ENCODE data around the gene SCTR.

SCTR gene

DNA sequence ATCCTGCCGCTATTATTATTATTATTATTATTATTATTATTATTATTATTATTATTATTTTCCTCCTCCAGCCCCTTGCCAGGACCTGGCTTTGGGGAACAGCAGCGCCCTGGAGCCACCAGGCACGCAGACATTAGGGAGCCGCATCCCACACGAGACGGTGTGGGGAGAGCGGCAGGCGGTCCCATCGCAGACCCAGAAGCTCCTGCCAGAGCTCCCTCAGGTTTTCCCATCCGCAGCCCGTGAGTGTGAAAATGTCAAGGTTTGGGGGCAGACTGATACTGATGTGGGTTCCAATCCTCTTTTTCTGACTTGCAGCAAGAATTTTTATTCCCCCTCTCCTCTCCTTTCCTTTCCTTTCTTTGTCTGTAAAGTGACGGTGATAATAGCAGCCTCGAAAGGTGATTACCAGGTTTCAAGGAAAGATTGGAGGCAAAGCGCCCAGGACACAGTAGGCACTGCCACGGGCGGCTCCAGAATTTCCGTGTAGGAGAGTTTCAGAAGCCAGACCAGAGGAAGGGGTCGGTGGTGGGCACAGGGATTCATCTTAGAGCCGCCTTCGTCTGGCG is 816 bp downstream of the SCTR start:
- no peak for DNase-seq (ENCODE audit: low spot score)

DNA sequence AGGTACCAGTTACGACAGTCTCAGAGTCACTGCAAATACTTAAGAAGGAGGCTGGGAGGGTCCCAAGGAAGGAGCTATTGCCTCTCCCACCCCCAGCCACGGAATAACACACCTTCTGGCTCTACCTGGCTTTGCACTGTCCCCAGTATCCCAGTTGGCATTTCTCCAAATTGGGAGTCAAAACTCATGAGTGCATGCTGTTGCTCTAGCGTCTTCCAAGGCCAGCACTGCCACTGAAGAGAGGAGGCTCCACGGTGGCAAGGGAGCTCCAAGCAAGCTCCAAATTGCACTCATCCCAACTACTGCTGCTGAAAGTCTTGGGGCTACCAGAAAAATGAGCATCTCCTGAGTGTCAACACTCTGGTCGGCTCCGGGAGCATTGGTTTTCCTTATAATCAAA is 1.6 kb downstream of the SCTR start:
- no peak for DNase-seq (ENCODE audit: low spot score)

DNA sequence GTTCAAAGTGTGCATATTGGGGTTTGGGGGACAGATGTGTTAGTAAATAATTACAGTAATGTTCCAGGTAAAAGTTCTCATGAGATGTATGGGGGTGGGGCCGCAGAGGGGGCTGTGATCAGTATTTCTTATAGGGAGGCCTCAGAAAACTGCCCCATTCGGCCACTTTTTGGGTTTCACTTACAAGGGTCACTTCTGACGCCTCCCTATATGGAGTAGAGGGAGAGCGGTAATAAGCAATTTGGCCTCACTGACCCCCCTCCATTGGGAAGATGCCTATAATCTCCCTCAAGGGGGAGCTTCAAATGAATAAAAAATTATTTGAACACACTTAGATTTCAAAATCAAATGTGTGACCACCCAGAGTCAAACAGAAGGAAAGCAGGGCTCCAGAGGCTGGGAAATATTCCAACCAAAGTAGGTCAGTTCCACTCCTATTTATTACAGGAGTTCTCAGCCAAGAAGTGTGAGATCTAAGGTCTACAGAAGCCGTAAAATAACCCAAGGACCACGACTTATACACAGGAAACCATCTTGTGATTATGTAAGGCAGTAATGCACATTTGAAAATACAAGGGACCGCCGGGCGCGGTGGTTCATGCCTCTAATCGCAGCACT is 2.7 kb downstream of the SCTR start:
- DNase-seq (ENCODE audit: low spot score): no peak

DNA sequence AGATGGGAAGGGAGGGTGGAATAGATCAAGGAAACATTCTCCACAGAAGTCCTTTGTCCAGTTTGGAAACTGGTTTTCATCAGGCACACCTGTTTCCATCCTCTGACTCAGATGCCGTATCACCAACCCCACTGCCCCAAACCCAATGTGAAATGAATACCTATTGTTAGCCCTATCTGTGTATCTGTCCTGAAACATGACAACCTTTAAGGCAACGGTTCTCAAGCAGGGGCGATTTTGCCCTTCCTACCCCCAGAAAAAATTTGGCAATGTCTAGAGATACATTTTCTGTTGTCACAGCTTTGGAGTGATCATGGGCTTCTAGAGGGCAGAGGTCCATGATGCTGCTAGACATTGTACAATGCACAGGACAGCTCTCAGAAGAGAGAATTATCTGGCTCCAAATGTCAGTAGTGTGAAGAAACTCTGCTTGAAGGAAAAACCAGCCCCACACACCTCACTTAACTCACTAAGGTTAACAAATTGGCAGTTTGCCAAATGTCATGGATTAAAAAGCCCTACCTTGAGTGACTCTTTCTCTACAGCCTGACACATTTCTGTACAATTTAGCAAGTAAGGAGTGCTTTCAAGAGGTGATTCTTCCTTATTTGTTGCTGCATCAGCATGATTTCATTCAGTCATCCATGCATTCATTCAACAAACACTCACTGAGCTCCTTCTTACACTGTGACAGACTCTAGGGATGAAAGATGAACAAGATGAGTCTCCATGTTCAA is 3.4 kb downstream of the SCTR start:
- DNase-seq (ENCODE audit: low spot score): no peak

DNA sequence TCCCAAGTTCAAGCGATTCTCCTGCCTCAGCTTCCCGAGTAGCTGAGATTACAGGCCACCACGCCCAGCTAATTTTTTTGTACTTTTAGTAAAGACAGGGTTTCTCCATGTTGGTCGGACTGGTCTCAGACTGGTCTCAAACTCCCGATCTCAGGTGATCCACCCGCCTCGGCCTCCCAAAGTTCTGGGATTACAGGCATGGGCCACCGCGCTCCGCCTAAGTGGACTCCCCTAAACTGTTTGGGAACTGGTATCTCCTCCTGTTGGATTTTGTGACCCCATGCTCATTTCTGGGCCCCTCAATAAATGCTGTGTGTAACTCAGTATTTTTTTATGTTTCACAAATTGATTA is 5.2 kb downstream of the SCTR start:
- DNase-seq (ENCODE audit: low spot score): no peak

DNA sequence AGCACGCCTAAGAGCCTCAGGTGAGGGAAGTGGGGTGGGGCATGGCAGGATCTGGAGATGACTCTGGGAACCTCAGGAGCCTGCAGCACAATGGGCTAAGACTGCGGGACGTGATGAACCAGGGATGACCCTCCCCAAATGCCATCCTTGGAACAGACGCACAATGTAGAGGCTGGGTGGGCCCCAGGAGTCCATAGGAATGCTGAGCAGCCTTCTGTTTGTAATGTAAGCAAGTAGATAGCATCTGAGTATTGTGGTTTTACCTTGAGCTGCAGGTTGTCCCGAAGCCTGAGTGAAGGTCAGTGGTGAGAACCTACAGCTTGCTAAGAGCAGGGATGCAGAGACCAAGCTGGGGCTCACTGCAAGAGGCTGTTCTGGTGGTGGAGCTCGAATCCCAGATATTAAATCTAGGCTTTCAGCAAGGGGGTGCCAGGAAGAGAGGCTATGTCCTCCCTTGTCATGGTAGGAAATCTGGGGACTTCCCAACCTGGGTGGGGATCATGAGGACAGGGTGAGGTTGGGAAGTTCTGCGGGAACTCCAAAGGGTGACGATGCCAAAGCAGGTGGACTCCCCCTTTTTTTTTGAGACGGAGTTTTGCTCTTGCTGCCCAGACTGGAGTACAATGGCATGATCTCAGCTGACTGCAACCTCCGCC is 5.8 kb downstream of the SCTR start:
- DNase-seq (ENCODE audit: low spot score): no peak

DNA sequence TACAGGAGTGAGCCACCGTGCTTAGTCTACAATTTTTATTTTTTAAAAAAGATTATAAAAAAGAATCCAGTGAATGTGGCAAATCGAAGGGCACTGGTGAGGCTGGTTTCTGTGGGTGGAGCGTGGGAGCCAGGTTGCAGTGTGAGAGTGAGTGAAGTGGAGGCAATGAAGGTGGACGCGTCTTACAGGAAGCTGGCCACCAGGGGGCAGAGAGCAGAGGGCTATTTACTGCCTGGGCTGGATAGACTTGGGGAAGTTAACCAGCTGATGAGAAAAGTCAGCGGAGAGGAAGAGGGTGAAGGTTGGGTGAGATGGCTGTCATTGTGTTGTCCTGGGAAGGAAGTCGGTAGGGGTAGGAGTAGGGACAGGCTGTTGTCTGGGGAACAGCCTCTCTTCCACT is 6.8 kb downstream of the SCTR start:
- peak; percentile 68 for DNase-seq (ENCODE audit: low spot score)

DNA sequence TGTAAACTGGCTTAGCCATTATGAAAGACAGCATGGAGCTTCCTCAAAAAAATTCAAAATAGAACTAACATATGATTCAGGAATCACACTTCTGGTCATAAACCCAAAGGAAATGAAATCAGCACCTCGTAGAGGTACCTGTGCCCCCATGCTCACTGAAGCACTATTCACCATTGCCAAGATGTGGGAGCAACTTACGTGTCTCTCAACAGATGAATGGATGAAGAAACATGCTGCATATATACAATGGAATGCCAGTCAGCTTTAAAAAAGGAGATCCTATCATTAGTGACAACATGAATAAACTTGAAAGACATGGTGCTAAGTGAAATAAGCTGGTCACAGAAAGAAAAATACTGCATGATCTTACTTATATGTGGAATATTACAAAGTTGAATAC is 8.2 kb downstream of the SCTR start:
- DNase-seq (ENCODE audit: low spot score): no peak

DNA sequence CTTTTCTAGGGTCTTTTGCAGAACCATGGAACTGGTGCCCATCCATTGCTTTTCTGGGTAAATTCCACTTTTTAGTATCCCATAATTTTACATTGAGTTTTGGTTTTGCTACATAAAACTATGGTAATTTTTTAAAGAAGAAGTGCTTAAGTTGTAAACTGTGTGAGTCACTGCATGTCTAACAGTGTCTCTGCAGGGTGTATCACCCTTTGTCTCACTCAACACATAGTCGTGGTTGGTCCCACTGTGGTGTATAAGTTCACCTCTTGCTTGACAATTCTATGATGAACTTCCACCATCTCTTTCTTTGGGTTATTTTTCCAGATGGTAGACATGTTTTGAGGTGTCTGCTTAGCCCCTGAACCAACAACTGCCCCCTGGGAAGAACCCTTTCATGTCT is 10.5 kb downstream of the SCTR start:
- DNase-seq (ENCODE audit: low spot score): no peak

DNA sequence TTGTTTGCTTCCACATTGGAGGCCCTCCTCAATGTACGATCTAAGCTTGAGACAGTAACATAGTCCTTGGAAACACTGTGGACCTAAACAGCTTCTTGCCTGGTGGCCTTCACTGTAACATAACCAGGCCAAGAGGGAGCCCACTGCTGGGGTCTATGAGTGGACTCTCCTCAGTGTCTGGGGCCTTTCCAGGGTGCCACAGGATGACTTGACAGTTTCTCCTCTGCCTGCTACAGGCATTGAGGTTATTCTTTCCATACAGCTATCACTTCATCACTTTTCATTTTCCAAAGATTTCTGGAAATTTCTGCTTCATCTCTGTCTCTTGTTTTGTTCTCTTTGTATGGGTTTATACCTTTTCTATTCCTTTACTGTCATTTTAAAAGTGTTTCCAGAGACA is 11.3 kb downstream of the SCTR start:
- no peak for DNase-seq (ENCODE audit: low spot score)

DNA sequence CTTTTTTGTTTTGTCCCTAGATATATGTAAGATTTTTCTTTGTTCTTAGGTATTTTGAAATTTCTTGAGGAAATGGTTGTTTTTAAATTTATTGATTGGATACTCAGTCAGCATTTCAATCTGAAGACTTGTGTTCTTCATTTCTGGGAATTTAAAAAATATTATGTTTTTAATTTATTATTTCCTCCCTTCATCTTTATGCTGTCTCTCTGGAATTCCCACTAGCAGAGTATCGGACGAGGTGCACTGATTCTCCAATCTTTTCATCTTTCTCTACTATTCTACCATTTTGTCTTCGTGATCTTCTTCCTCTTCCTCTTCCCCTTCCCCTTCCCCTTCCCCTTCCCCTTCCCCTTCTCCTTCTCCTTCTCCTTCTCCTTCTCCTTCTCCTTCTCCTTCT is 12.3 kb downstream of the SCTR start:
- no peak for DNase-seq (ENCODE audit: low spot score)

DNA sequence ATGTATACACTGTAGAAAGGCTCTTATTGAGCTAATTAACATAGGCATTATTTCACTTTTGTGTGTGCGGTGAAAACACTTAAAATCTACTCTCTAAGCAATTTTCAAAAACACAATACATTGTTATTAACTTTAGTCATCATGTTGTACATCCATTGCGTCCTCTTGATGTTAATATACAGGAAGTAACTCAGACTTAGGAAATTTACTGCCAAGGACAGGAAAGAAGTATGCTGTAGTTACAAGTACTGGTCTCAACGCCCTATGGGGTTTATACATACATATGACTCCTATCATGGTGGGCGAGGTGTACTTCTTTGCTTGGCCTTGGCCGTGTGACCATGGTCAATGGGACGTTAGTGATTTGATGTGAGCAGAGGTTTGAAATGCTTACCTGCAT is 15.5 kb downstream of the SCTR start:
- no peak for DNase-seq (ENCODE audit: low spot score)

DNA sequence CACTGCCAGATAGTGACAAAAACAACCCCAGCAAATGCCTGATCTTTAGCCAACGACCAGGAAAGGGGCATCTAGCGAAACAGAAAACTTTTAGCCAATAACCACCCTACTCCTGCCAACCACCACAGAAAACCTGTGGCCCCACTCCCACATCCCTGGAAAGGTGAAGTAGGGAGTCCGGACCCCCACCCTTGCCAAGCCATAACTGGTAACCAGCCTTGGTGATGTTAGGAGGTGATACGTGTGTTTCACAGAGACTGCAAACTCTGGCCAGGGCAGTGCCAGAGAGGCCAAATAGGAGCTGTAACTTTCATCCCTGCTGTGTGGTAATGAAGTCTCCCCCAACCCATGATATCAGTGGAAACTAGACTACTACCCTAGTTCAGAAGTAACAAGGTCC is 27.6 kb downstream of the SCTR start:
- no peak for DNase-seq (ENCODE audit: low spot score)

DNA sequence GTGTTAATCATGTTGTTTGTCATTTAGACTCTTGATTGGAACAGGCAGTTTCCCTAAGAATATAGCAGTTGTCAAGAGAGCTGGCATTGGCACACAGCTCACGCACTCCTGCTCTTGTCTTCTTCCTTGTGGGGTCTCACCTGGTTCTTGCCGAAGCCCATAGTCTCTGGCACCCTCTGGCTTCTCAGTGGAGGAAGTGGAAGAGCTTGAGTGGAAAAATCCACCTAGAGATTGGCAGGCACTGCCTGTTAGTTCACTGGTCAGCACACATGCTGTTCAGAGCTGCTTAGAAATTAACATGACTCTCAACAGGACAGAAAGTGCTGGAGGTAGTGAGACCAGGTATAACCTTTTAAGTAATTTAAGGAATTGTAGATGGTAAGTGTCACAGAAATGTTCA is 28.3 kb downstream of the SCTR start:
- DNase-seq (ENCODE audit: low spot score): no peak

DNA sequence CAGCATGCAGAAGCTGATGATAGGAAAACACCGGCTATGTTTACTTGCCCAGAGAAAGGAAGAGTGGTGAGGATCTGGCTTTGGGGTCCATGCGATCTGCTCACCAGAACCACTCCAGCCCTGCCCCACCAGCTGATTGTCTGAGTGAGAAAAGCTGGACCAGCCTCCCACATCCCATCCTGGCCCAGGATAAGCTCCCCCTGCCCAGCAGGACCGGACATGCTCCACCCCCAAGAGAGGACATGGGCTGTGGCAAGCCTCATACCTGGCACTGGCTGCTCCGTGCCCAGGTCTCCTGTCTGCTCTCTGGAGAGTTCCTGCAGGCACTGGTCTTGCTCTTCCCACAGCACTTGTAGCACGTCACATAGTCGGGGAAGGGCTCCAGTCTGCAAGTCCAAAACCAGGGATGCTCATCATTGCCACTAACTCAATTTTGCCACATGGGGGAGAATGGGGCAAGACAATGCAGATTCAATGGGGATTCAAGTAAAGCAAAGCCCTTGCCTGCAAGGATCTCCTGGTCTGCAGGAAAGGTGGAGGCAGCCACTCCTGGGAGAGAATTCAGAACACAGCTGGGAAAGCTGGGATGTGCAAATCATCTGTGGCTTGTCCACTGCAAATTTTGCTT is 30.0 kb downstream of the SCTR start:
- no peak for DNase-seq (ENCODE audit: low spot score)

DNA sequence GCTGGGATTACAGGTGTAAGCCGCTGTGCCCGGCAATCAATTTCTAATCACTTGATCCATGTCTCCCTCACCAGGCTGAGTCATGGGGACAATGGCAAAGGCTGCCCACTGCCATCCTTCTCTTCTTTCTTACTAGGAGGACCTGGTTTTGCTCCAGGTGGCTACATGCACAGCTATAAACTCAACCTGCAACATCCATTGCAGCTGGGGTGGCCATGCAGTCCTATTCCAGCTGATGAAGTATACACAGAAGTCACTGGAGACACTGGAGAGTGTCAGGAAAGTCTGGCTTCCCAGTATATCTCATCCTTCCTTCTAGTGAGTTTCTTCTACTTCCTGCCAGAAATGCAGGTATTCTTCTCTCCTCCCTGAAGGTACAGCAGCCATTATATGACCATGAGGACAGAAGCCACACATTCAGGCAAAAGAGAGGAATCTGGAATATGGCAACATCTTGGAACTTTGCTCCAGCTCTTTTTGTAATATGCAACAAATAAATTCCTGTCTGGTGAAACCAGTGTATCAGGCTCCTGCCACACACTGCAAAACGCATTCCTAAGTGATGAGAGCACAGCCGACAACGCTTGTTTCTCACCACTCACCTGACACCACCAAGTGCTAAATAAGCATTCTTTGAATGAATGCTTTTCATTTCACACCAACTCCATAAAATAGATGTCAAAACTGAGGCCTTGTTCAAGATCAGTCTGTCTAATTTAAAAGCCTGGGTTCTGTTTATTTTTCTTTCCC is 32.3 kb downstream of the SCTR start:
- peak; percentile 49 for DNase-seq (ENCODE audit: low spot score)

DNA sequence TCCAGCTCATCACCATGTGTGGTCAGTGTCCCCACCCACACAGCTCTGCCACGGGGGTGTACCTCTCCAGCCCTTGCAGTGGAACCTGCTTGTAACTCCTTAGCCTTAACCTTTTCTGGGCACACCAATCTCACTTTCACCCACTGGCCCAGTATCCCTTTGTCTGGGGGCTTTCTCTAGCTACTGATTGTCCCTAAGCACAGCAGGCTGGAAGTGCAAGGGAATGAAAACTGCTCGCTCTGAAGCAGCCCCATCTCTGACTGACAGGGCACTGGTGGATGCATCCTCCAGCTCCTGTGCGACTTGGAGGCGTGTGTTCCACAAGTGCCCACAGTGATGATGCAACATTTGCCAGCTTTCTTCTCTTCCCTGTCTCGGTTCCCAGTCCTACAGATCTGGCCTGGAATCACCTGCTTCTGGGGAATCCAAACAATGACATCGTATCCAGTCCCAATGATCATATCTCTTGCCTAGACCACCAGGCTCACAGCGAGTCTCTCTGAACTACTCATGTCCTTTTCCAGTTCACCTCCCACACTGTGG is 33.6 kb downstream of the SCTR start:
- DNase-seq (ENCODE audit: low spot score): no peak

DNA sequence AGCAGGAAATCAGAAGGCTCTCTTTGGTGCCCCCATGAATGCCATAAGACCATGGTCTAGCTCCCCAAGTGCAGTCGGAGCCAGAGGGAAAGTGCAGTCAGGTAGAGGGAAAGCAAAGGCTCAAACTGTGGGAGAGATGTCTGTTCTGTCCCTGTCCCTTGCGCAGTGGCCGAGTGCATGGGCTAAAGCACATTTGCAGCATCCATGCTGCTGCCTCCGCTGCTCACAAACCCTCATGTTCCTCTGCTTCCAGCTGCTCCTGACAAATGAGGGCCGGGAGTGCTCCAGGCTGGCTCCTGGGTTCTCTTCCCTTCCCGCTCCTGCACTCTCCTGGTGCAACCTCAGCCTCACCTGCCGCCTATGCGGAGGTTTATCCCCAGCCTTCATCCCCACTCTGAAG is 34.2 kb downstream of the SCTR start:
- no peak for DNase-seq (ENCODE audit: low spot score)

DNA sequence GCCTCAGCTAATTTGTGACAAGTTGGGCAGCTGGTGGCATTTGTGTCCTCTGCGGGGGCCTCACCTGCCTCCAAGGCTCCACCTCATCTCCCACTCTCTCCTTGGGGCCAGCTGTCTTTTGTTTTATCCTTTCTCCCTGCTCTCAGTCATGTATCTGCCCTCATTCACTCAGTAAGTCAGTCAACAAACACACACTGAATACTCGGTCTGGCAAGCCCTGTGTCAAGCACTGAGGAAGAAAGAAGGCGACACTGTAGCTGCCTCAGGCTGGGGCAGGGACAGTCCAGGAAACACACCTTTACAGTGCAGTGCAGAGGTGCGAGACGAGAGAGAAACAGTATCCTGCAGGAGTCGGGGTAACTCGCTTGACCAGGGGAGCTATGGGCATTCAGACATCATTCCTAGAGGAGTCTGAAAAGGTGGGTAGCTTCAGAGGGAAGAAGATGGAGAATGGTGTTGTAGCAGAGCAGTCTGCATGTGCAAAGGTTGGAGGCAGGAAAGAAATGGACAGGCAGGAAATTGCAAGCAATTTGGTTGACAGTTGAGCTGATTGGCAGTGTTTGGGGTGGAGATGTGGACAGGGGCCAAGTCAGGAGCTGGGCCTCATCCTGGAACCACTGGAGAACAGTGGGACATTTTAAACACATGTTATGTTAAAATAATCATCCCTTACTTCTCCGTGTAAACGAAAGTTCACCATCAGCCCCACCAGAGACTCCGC is 34.9 kb downstream of the SCTR start:
- DNase-seq (ENCODE audit: low spot score): no peak

DNA sequence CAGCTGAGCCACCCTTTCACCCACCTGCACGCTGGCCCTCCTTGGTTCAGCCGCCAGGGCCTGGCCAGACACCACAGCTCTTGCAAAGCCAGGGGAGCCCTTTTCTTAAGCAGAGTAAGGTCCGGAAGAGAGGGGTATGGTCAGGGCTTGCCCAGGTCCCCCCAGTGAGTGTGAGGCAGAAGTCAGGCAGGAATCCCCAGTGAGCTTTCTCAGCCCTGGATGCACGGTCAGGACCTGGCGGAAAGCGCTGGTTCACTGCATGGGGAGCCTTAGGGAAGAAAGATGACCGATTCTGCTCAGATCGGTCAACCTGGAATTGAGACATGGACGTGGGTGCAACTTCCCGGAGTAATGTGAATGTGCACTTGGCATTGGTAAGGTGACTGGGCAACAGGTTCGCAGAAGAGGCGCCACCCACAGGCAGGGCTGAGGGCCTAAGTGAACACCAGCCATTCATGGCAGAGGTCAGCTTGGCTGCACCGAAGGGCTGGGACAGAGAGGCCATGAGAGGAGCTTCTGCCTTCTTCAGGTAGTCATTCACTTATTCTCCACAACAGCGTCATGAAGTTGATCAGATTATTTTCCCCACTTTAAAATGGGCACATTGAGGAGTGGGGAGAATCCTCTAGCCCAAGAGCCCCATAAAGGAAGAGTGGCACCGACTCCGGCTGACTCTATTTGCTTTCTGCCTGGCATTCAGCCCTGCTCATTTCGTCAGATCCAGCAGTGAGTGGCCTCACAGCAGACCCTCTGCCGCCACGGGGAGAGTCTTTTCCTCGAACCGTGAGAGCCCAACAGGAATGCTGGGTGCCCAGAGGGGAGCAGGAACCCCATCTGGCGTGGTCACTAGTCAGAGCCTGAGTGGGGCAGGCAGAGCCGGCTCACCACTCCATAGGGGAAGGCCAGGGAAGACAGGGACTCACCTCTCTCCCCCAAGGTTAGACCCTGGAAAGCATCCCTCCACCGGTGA is 35.8 kb downstream of the SCTR start:
- DNase-seq (ENCODE audit: low spot score): no peak

All from COLO829 (cell line).